ENCODE data around the gene GH1.
"Not testable (repeated sequence)": the region's sequence is repeated elsewhere in the genome, so short reads cannot be mapped to it uniquely, and the experiment has no call there.

Gene GH1

GRCh38 chr17:63894021-63894420 is 24.6 kb downstream of the GH1 start:
- DNase-seq: not testable (repeated sequence)

- not testable (repeated sequence) for DNase-seq
Measured at GRCh38 chr17:63892316-63893037, 26.2 kb downstream of the GH1 start.

GRCh38 chr17:63889026-63889848 is 29.4 kb downstream of the GH1 start:
- DNase-seq: not testable (repeated sequence)

- DNase-seq: not testable (repeated sequence)
Measured at GRCh38 chr17:63885119-63885518, 33.5 kb downstream of the GH1 start.

- DNase-seq: not testable (repeated sequence)
Measured at GRCh38 chr17:63882626-63883126, 36.0 kb downstream of the GH1 start.

- peak; percentile 61 for DNase-seq
Measured at GRCh38 chr17:63881935-63882601, 36.6 kb downstream of the GH1 start, which contains the start of gene GH2. GH2 (minus strand) TSS chr17:63881944; CDS start chr17:63881801, 143 bp downstream.

- DNase-seq: not testable (repeated sequence)
Measured at GRCh38 chr17:63881337-63881736, 37.3 kb downstream of the GH1 start.

- no peak for DNase-seq
Measured at GRCh38 chr17:63880706-63881105, 37.9 kb downstream of the GH1 start.

GRCh38 chr17:63878413-63878812 is 40.2 kb downstream of the GH1 start:
- DNase-seq: not testable (repeated sequence)

- not testable (repeated sequence) for DNase-seq
Measured at GRCh38 chr17:63874693-63875092, 43.9 kb downstream of the GH1 start.

- not testable (repeated sequence) for DNase-seq
Measured at GRCh38 chr17:63874061-63874626, 44.5 kb downstream of the GH1 start.

GRCh38 chr17:63873577-63873976 is 45.1 kb downstream of the GH1 start, which contains the start of gene CSH2:
CSH2 (minus strand) TSS chr17:63873677; CDS start chr17:63873614, 63 bp downstream.
- not testable (repeated sequence) for DNase-seq

- not testable (repeated sequence) for DNase-seq
Measured at GRCh38 chr17:63871646-63872365, 46.8 kb downstream of the GH1 start.

- not testable (repeated sequence) for DNase-seq
Measured at GRCh38 chr17:63870292-63870665, 48.4 kb downstream of the GH1 start.

- not testable (repeated sequence) for DNase-seq
Measured at GRCh38 chr17:63869491-63870291, 48.9 kb downstream of the GH1 start.

All from activated CD4-positive, alpha-beta T cell treated with anti-CD3 and anti-CD28 coated beads, Interleukin-2, amount 50 U/mL, for 1 hour (primary cell).